ENCODE measurements around the gene CNTNAP2. TPM values are rescaled to one million over a fixed set of nuclear protein-coding genes. Genes with fewer than 3 reads are reported as not detected.
"Not testable (repeated sequence)": the region's sequence is repeated elsewhere in the genome, so short reads cannot be mapped to it uniquely, and the experiment has no call there.

The CNTNAP2 gene
- total and polyA plus RNA-seq, 11 donors, result 0.01 to 2.6 (median 0.31) TPM; not detected in 3

- ATAC-seq (no peak), DNase-seq (no peak)
- intact Hi-C loops (cut with DNase I), result no loop called here
- Histone ChIP-seq H3K36me3 (no peaks in the 10 kb centered on the region), H3K9me3 (peaks cover 0 to 18% (median 3%) of the 10 kb centered on the region in 12 donors), H3K27ac (no peak overlapping the region), H3K27me3 (peaks cover 0 to 8% (median 0%) of the 10 kb centered on the region in 9 donors), H3K4me3 (no peak overlapping the region), H3K4me1 (no peaks in the 10 kb centered on the region)
- TF ChIP-seq POLR2A (IDR thresholded peaks at IDR 0.05) (no peak), CTCF (IDR thresholded peaks at IDR 0.05) (no peak)
- 87 to 94% (median 92%) methylated on average over 6 of the region's 6 CpGs for WGBS, 4 donors
These were observed 2326.3 kb downstream of the CNTNAP2 start for GRCh38 chr7:148442933-148443332.

- Histone ChIP-seq H3K4me3 (no peak overlapping the region), H3K27ac (no peak overlapping the region), H3K36me3 (no peaks in the 10 kb centered on the region), H3K9me3 (peaks cover 0 to 18% (median 3%) of the 10 kb centered on the region in 12 donors), H3K4me1 (no peaks in the 10 kb centered on the region), H3K27me3 (no peaks in the 10 kb centered on the region)
- 95 to 97% (median 96%) methylated on average over 26 to 42 of the region's 42 CpGs for WGBS, 4 donors
- ATAC-seq (no peak), DNase-seq (no peak)
- TF ChIP-seq CTCF (IDR thresholded peaks at IDR 0.05) (no peak), POLR2A (IDR thresholded peaks at IDR 0.05) (no peak)
- intact Hi-C loops (cut with DNase I), result no loop called here
These were observed 2328.9 kb downstream of the CNTNAP2 start for GRCh38 chr7:148445260-148446044.

GRCh38 chr7:148447221-148447849 lies 2330.7 kb downstream of the CNTNAP2 start:
- no peaks in the 10 kb centered on the region for H3K4me1 ChIP-seq
- WGBS, 4 donors, result 75 to 84% (median 78%) methylated on average over 4 of the region's 4 CpGs
- peaks cover 0 to 18% (median 3%) of the 10 kb centered on the region in 12 donors for H3K9me3 ChIP-seq
- H3K36me3 ChIP-seq, result no peaks in the 10 kb centered on the region
- intact Hi-C loops (cut with DNase I), result no loop called here
- H3K27me3 ChIP-seq, result no peaks in the 10 kb centered on the region
- ATAC-seq (no peak), DNase-seq (no peak)
- H3K27ac ChIP-seq, result no peak overlapping the region
- no peak for TF ChIP-seq POLR2A (IDR thresholded peaks at IDR 0.05)
- no peak for TF ChIP-seq CTCF (IDR thresholded peaks at IDR 0.05)
- H3K4me3 ChIP-seq, result no peak overlapping the region

GRCh38 chr7:148451526-148451925 lies 2334.9 kb downstream of the CNTNAP2 start:
- 69 to 76% (median 73%) methylated on average over 8 of the region's 8 CpGs for WGBS, 4 donors
- intact Hi-C loops (cut with DNase I); H3K4me3 ChIP-seq; H3K4me1 ChIP-seq; H3K27ac ChIP-seq; H3K36me3 ChIP-seq; H3K27me3 ChIP-seq; H3K9me3 ChIP-seq; DNase-seq; ATAC-seq: not testable (repeated sequence)

All from heart left ventricle (tissue), 16 donors.